HCT116 (cell line): ENCODE results near the gene TLCD3B. TPM values are rescaled to one million over a fixed set of nuclear protein-coding genes. Genes with fewer than 3 reads are reported as not detected.

Source experiments
- ATAC-seq: fragments of 200-7000 bp; cut with Tn5 transposase; 2 replicates; pipeline ENCODE4 v1.9.1; 2020; ENCODE audit warnings: mild to moderate bottlenecking, moderate library complexity
- BruUV-seq: library from RNA; stranded (reverse); fragments of 400-500 nt; replicated peaks from 2 replicates; lab custom pipeline; 2021; lab: Mats Ljungman, UMichigan
- CTCF ChIA-PET: fragments of 300-600 bp; sonication (Branson Sonifier 250); formaldehyde crosslinking; loops from one replicate; lab custom pipeline; 2021; ENCODE audit warnings: antibody characterized with exemption; lab: Charles Lee
- POLR2A ChIA-PET: fragments of 300-600, 350-600 bp; sonication (Branson Sonifier 250); formaldehyde crosslinking; loops from one replicate; lab custom pipeline; 2021; ENCODE audit warnings: antibody characterized with exemption; lab: Charles Lee
- RAD21 ChIA-PET, 2 experiments: fragments of 300-600 bp; sonication (Branson Sonifier 250); formaldehyde crosslinking; loops; one replicate each; lab custom pipeline; 2023; ENCODE audit warnings: low total read pairs in 2 of 2; ENCODE audit not compliant: uncharacterized antibody in 2 of 2, unreplicated experiment in 2 of 2, low non-redundant PET in 1 of 2; lab: Charles Lee
- DNase-seq: peaks from one replicate; pipeline ENCODE4 v3.0.0-alpha.2; 2010; ENCODE audit warnings: low read depth, low spot score
- H2AFZ ChIP-seq: fragments of 200-600 bp; shearing (Covaris generic), sonication (generic); 2 replicates; pipeline ENCODE4 v1.6.1; 2017; ENCODE audit warnings: low read depth, mixed run types, mixed read lengths, antibody characterized with exemption, low read length; ENCODE audit not compliant: poor library complexity, severe bottlenecking
- H3K27ac ChIP-seq: 2 replicates; pipeline ENCODE4 v1.5.1; 2012; ENCODE audit warnings: low read depth, low read length
- H3K27me3 ChIP-seq: fragments of 200-600 bp; sonication (generic); 2 replicates; pipeline ENCODE4 v1.6.1; 2016; ENCODE audit warnings: mixed run types, low read length, mixed read lengths; ENCODE audit not compliant: insufficient read depth
- H3K36me3 ChIP-seq, 2 experiments: fragments of 200-500 bp in 1 of 2; fragments of 200-600 bp in 1 of 2; sonication (Bioruptor generic) in 1 of 2; sonication (generic) in 1 of 2; 2 replicates each; pipeline versions ENCODE4 v1.5.1 to v1.6.1; 2014 to 2016; ENCODE audit warnings: low read length in 2 of 2, inconsistent platforms in 1 of 2, mixed read lengths in 1 of 2, mixed run types in 1 of 2; ENCODE audit not compliant: insufficient read depth in 2 of 2, control insufficient read depth in 1 of 2
- H3K4me1 ChIP-seq, 2 experiments: fragments of 200-600 bp in 1 of 2; sonication (generic) in 1 of 2; 2 replicates each; pipeline versions ENCODE4 v1.5.1 to v1.6.1; 2012 to 2017; ENCODE audit warnings: low read length in 2 of 2, inconsistent platforms in 1 of 2, mild to moderate bottlenecking in 1 of 2, mixed read lengths in 1 of 2, mixed run types in 1 of 2, moderate library complexity in 1 of 2; ENCODE audit not compliant: insufficient read depth in 2 of 2, control insufficient read depth in 1 of 2
- H3K4me2 ChIP-seq: fragments of 200-600 bp; sonication (generic); 2 replicates; pipeline ENCODE4 v1.6.1; 2017; ENCODE audit warnings: mixed run types, low read length, mixed read lengths
- H3K4me3 ChIP-seq, 2 experiments: fragments of 200-600 bp in 1 of 2; sonication (generic) in 1 of 2; replicated peaks in 1 of 2; 2 replicates each; pipeline ENCODE4 v1.5.1; 2011 to 2016; ENCODE audit warnings: low read length in 2 of 2, control low read depth in 1 of 2, low read depth in 1 of 2, mild to moderate bottlenecking in 1 of 2, mixed read lengths in 1 of 2, mixed run types in 1 of 2
- H3K79me2 ChIP-seq: fragments of 200-600 bp; sonication (generic); 2 replicates; pipeline ENCODE4 v1.6.1; 2017; ENCODE audit warnings: mild to moderate bottlenecking, mixed run types, low read length, moderate library complexity, mixed read lengths; ENCODE audit not compliant: insufficient read depth
- H3K9ac ChIP-seq: fragments of 200-600 bp; sonication (generic); 2 replicates; pipeline ENCODE4 v1.6.1; 2016; ENCODE audit warnings: low read length, mixed read lengths
- H3K9me2 ChIP-seq: fragments of 200-600 bp; sonication (generic), shearing (Covaris generic); 2 replicates; pipeline ENCODE4 v1.6.1; 2017; ENCODE audit warnings: mixed run types, mild to moderate bottlenecking, moderate library complexity; ENCODE audit not compliant: insufficient read depth
- H3K9me3 ChIP-seq, 2 experiments: fragments of 200-500 bp in 1 of 2; fragments of 200-600 bp in 1 of 2; sonication (Bioruptor generic) in 1 of 2; sonication (generic) in 1 of 2; 2 replicates each; pipeline ENCODE4 v1.6.1; 2014 to 2017; ENCODE audit warnings: low read length in 2 of 2, mixed read lengths in 2 of 2, inconsistent platforms in 1 of 2, low read depth in 1 of 2, mild to moderate bottlenecking in 1 of 2, mixed run types in 1 of 2, moderate library complexity in 1 of 2; ENCODE audit not compliant: control insufficient read depth in 1 of 2, insufficient read depth in 1 of 2
- H4K20me1 ChIP-seq: fragments of 200-600 bp; sonication (generic), shearing (Covaris generic); 2 replicates; pipeline ENCODE4 v1.6.1; 2017; ENCODE audit warnings: mixed run types, mild to moderate bottlenecking, moderate library complexity; ENCODE audit not compliant: insufficient read depth
- ELF1 ChIP-seq: IDR thresholded peaks from 2 replicates; pipeline ENCODE4 v1.6.1; 2012; ENCODE audit warnings: low read depth, borderline replicate concordance
- EZH2 ChIP-seq: fragments of 200-600 bp; sonication (generic); IDR thresholded peaks from 2 replicates; pipeline ENCODE4 v1.6.1; 2017; ENCODE audit warnings: antibody characterized with exemption, mixed run types
- EZH2phosphoT487 ChIP-seq: fragments of 200-600 bp; IDR thresholded peaks from 2 replicates; pipeline ENCODE4 v1.6.1; 2018; ENCODE audit warnings: antibody characterized with exemption, borderline replicate concordance
- POLR2A ChIP-seq: IDR thresholded peaks from 2 replicates; pipeline ENCODE4 v1.7.0; 2011; ENCODE audit warnings: borderline replicate concordance; ENCODE audit not compliant: insufficient read depth, insufficient read length; ENCODE audit errors: extremely low read depth
- SIN3A ChIP-seq: IDR thresholded peaks from 2 replicates; pipeline ENCODE4 v1.6.1; 2012; ENCODE audit warnings: low read depth
- TCF7L2 ChIP-seq: IDR thresholded peaks from 2 replicates; pipeline ENCODE4 v1.7.0; 2011; ENCODE audit warnings: borderline replicate concordance, inconsistent platforms; ENCODE audit not compliant: insufficient read depth, insufficient read length; ENCODE audit errors: extremely low read depth
- YY1 ChIP-seq: IDR thresholded peaks from 2 replicates; pipeline ENCODE4 v1.6.1; 2011; ENCODE audit warnings: low read length, low read depth, moderate library complexity, mild to moderate bottlenecking; ENCODE audit not compliant: insufficient replicate concordance; ENCODE audit errors: extremely low read depth
- intact Hi-C: fragments of 100-400 bp; cut with micrococcal nuclease; formaldehyde crosslinking; loops from 2 replicates; pipeline ENCODE4 v1.10.0; 2022
- total RNA-seq: library from RNA; stranded (reverse); gene quantifications from one replicate; pipeline ENCODE4 v1.2.1, GENCODE V29; 2021; ENCODE audit not compliant: unreplicated experiment
- TF ChIP-seq, protein P1 (sequence below): IDR thresholded peaks from 2 replicates; pipeline ENCODE4 v1.6.1; 2012
- TF ChIP-seq, protein P2 (sequence below), 3 experiments: fragments of 200-600 bp in 1 of 3; sonication (generic) in 1 of 3; IDR thresholded peaks in 2 of 3; conservative IDR thresholded peaks in 1 of 3; 2 replicates each; pipeline ENCODE4 v1.5.1; 2012 to 2017; ENCODE audit warnings: low read depth in 2 of 3, low read length in 2 of 3, antibody characterized with exemption in 1 of 3, borderline replicate concordance in 1 of 3, control low read depth in 1 of 3, mild to moderate bottlenecking in 1 of 3, mixed read lengths in 1 of 3, mixed run types in 1 of 3, moderate library complexity in 1 of 3; ENCODE audit not compliant: insufficient read depth in 1 of 3

The TLCD3B gene
- total RNA-seq, 1 experiment from 2014 or later, result 1.0 TPM

DNA sequence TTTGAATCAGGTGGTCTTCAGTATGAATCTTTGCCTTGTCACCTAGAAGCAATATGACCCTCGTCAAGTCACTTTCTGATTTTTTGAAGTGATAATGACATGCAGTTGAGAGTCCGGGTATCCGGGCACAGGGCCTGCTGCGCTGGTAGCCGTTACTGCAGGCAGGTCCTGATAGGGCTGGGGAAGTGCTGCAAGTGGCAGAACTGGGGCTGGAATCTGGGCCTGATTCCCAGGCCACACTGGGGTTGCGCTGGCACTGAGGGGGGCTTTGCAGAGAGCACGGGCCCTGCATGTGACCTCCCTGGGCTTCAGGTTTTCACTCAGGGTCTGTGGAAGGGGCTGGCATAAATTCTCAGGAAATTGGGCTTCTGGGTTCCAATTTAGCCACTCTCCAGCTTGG, 47.7 kb upstream of the TLCD3B start:
- intact Hi-C loops, result no loop called here
- ATAC-seq (no peak), DNase-seq (no peak)
- 0 out of 2 replicates have a peak, but pooled peaks cover 4% of the 10 kb centered on the region for H4K20me1 ChIP-seq
- H3K4me1 ChIP-seq, result peaks cover 14 to 22% of the 10 kb centered on the region in 2 experiments; a peak in 3 of 4 replicates
- H3K9ac ChIP-seq, result no peak overlapping the region
- H2AFZ ChIP-seq, result no peak overlapping the region
- H3K4me2 ChIP-seq, result no peak overlapping the region
- no peak overlapping the region for H3K4me3 ChIP-seq
- no peaks in the 10 kb centered on the region for H3K27me3 ChIP-seq
- peaks cover 37 to 51% of the 10 kb centered on the region in 2 experiments; a peak in 3 of 4 replicates for H3K36me3 ChIP-seq
- ChIA-PET POLR2A (no interaction called here), CTCF (no interaction called here), RAD21 (no interaction called here)
- no peaks in the 10 kb centered on the region for H3K9me2 ChIP-seq
- peaks cover 61% of the 10 kb centered on the region for H3K79me2 ChIP-seq
- TF ChIP-seq ELF1 (no peak), TCF7L2 (no peak), POLR2A (no peak), EZH2 (no peak), SIN3A (no peak), EZH2phosphoT487 (no peak), YY1 (no peak)
- TF ChIP-seq, protein P1, sequence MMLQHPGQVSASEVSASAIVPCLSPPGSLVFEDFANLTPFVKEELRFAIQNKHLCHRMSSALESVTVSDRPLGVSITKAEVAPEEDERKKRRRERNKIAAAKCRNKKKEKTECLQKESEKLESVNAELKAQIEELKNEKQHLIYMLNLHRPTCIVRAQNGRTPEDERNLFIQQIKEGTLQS, result no peak
- TF ChIP-seq, protein P2, sequence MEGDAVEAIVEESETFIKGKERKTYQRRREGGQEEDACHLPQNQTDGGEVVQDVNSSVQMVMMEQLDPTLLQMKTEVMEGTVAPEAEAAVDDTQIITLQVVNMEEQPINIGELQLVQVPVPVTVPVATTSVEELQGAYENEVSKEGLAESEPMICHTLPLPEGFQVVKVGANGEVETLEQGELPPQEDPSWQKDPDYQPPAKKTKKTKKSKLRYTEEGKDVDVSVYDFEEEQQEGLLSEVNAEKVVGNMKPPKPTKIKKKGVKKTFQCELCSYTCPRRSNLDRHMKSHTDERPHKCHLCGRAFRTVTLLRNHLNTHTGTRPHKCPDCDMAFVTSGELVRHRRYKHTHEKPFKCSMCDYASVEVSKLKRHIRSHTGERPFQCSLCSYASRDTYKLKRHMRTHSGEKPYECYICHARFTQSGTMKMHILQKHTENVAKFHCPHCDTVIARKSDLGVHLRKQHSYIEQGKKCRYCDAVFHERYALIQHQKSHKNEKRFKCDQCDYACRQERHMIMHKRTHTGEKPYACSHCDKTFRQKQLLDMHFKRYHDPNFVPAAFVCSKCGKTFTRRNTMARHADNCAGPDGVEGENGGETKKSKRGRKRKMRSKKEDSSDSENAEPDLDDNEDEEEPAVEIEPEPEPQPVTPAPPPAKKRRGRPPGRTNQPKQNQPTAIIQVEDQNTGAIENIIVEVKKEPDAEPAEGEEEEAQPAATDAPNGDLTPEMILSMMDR (IDR thresholded peaks at IDR 0.05 in 2 of 3, conservative IDR thresholded peaks at IDR 0.05 in 1 of 3; ENCODE audit: borderline replicate concordance in 1 of 3, insufficient read depth in 1 of 3, low read depth in 2 of 3, low read length in 2 of 3), result no peak
- no TSS peak for BruUV-seq
- no peaks in the 10 kb centered on the region for H3K9me3 ChIP-seq
- H3K27ac ChIP-seq, result no peak overlapping the region
